H1 (cell line): ENCODE measurements around the gene PDZD4. TPM values are rescaled to one million over a fixed set of nuclear protein-coding genes. Genes with fewer than 3 reads are reported as not detected.
A peak's percentile ranks its signal among the peaks of the same experiment; 100 is the strongest.

Source experiments
- CTCF ChIA-PET: fragments of 300-600 bp; sonication (Branson Sonifier 250); formaldehyde crosslinking; loops from one replicate; lab custom pipeline; 2021; ENCODE audit not compliant: partially characterized antibody; lab: Charles Lee
- POLR2A ChIA-PET: fragments of 300-600 bp; sonication (Branson Sonifier 250); formaldehyde crosslinking; loops from one replicate; lab custom pipeline; 2021; ENCODE audit warnings: inconsistent platforms; ENCODE audit not compliant: partially characterized antibody; lab: Charles Lee
- DNase-seq, 2 experiments: peaks; one replicate each; pipeline versions ENCODE4 v3.0.0 to v3.0.0-alpha.2; 2010 to 2022; ENCODE audit warnings: low spot score in 2 of 2, low read depth in 1 of 2, mixed read lengths in 1 of 2
- FAIRE-seq: peaks from 2 replicates; lab custom pipeline; 2011; peaks lifted over from hg19 to GRCh38; lab: Jason Lieb, UNC
- H2AFZ ChIP-seq: 2 replicates; pipeline ENCODE4 v1.8.1; 2012; ENCODE audit warnings: low read length, inconsistent platforms
- H2AK5ac ChIP-seq: 2 replicates; pipeline ENCODE4 v1.6.1; 2013; ENCODE audit warnings: low read depth, low read length
- H2BK120ac ChIP-seq: replicated peaks from 2 replicates; pipeline ENCODE3; 2013; ENCODE audit warnings: low read depth, low read length, inconsistent platforms
- H2BK12ac ChIP-seq: 2 replicates; pipeline ENCODE4 v1.6.1; 2013; ENCODE audit warnings: low read depth, low read length
- H2BK15ac ChIP-seq: 2 replicates; pipeline ENCODE4 v1.6.1; 2013; ENCODE audit warnings: low read length
- H2BK20ac ChIP-seq: 2 replicates; pipeline ENCODE4 v1.6.1; 2013; ENCODE audit warnings: low read length
- H2BK5ac ChIP-seq: 2 replicates; pipeline ENCODE4 v1.6.1; 2013; ENCODE audit warnings: low read depth, low read length
- H3K14ac ChIP-seq: 2 replicates; pipeline ENCODE4 v1.6.1; 2013; ENCODE audit warnings: inconsistent platforms; ENCODE audit not compliant: insufficient read length
- H3K18ac ChIP-seq: 2 replicates; pipeline ENCODE4 v1.6.1; 2013; ENCODE audit warnings: low read length; ENCODE audit errors: extremely low read depth
- H3K23ac ChIP-seq: 2 replicates; pipeline ENCODE4 v1.6.1; 2013; ENCODE audit warnings: inconsistent platforms; ENCODE audit not compliant: insufficient read length
- H3K23me2 ChIP-seq: 2 replicates; pipeline ENCODE4 v1.6.1; 2013; ENCODE audit warnings: low read depth, low read length
- H3K27ac ChIP-seq: 2 replicates; pipeline ENCODE4 v1.6.1; 2011; ENCODE audit warnings: low read depth, low read length, inconsistent platforms
- H3K27me3 ChIP-seq, 4 experiments: replicated peaks in 1 of 4; 1 replicate in 1 of 4; 2 replicates in 3 of 4; pipeline versions ENCODE4 v1.6.1 to v1.8.1; 2011 to 2013; ENCODE audit warnings: low read length in 3 of 4, mild to moderate bottlenecking in 3 of 4, inconsistent platforms in 2 of 4, mixed read lengths in 2 of 4, moderate library complexity in 1 of 4; ENCODE audit not compliant: control insufficient read depth in 3 of 4, insufficient read depth in 3 of 4; ENCODE audit errors: extremely low read depth in 1 of 4
- H3K36me3 ChIP-seq, 4 experiments: 2 replicates each; pipeline versions ENCODE4 v1.6.1 to v1.8.1; 2011 to 2013; ENCODE audit warnings: mild to moderate bottlenecking in 4 of 4, low read length in 3 of 4, moderate library complexity in 2 of 4, control low read depth in 1 of 4, inconsistent platforms in 1 of 4; ENCODE audit not compliant: insufficient read depth in 4 of 4, control insufficient read depth in 2 of 4
- H3K4ac ChIP-seq: replicated peaks from 2 replicates; pipeline ENCODE3; 2013; ENCODE audit warnings: low read length, low read depth, mixed read lengths, inconsistent platforms; ENCODE audit not compliant: insufficient read length
- H3K4me1 ChIP-seq, 4 experiments: replicated peaks in 1 of 4; 1 replicate in 1 of 4; 2 replicates in 3 of 4; pipeline versions ENCODE4 v1.6.1 to v1.8.1; 2011 to 2013; ENCODE audit warnings: low read length in 3 of 4, inconsistent platforms in 2 of 4, mixed read lengths in 1 of 4; ENCODE audit not compliant: insufficient read depth in 4 of 4, control insufficient read depth in 3 of 4
- H3K4me2 ChIP-seq, 2 experiments: 2 replicates each; pipeline versions ENCODE4 v1.6.1 to v1.8.1; 2011 to 2013; ENCODE audit warnings: low read depth in 2 of 2, low read length in 2 of 2, control low read depth in 1 of 2, inconsistent platforms in 1 of 2, mild to moderate bottlenecking in 1 of 2; ENCODE audit not compliant: insufficient read depth in 1 of 2
- H3K4me3 ChIP-seq, 4 experiments: fragments of 200-600, 300-600 bp in 1 of 4; sonication (generic), shearing (Covaris generic), sonication (Bioruptor Twin) in 1 of 4; 2 replicates each; pipeline versions ENCODE4 v1.5.1 to v1.8.1; 2011 to 2016; ENCODE audit warnings: low read length in 4 of 4, low read depth in 3 of 4, control low read depth in 2 of 4, inconsistent platforms in 2 of 4, mild to moderate bottlenecking in 2 of 4, mixed read lengths in 1 of 4, moderate library complexity in 1 of 4; ENCODE audit not compliant: insufficient read depth in 2 of 4; ENCODE audit errors: extremely low read depth in 1 of 4
- H3K56ac ChIP-seq: replicated peaks from 2 replicates; pipeline ENCODE3; 2013; ENCODE audit warnings: low read depth, mild to moderate bottlenecking, mixed read lengths, low read length, inconsistent platforms; ENCODE audit not compliant: insufficient read length
- H3K79me1 ChIP-seq: 2 replicates; pipeline ENCODE4 v1.6.1; 2013; ENCODE audit warnings: low read depth, low read length, control low read depth
- H3K79me2 ChIP-seq, 2 experiments: 2 replicates each; pipeline versions ENCODE4 v1.6.1 to v1.8.1; 2012 to 2013; ENCODE audit warnings: low read length in 2 of 2, mild to moderate bottlenecking in 2 of 2, inconsistent platforms in 1 of 2; ENCODE audit not compliant: insufficient read depth in 2 of 2, control insufficient read depth in 1 of 2
- H3K9ac ChIP-seq, 4 experiments: replicated peaks in 1 of 4; 1 replicate in 1 of 4; 2 replicates in 3 of 4; pipeline versions ENCODE4 v1.6.1 to v1.8.1; 2011 to 2013; ENCODE audit warnings: low read depth in 3 of 4, low read length in 3 of 4, control low read depth in 2 of 4, mild to moderate bottlenecking in 2 of 4, moderate library complexity in 2 of 4, inconsistent platforms in 1 of 4; ENCODE audit errors: extremely low read depth in 1 of 4
- H3K9me3 ChIP-seq, 2 experiments: 2 replicates each; pipeline versions ENCODE4 v1.6.1 to v1.8.1; 2012 to 2013; ENCODE audit warnings: mild to moderate bottlenecking in 2 of 2, moderate library complexity in 2 of 2, control low read depth in 1 of 2, inconsistent platforms in 1 of 2, low read depth in 1 of 2, low read length in 1 of 2, mixed read lengths in 1 of 2; ENCODE audit not compliant: insufficient read depth in 2 of 2
- H4K20me1 ChIP-seq, 2 experiments: replicated peaks in 1 of 2; 2 replicates each; pipeline versions ENCODE3 to v1.8.1; 2011 to 2013; ENCODE audit warnings: inconsistent platforms in 2 of 2, low read length in 2 of 2, mild to moderate bottlenecking in 1 of 2; ENCODE audit not compliant: insufficient read depth in 2 of 2, control insufficient read depth in 1 of 2
- H4K5ac ChIP-seq: 2 replicates; pipeline ENCODE4 v1.6.1; 2013; ENCODE audit warnings: low read length, low read depth, mixed read lengths, inconsistent platforms; ENCODE audit not compliant: insufficient read length
- H4K8ac ChIP-seq: 2 replicates; pipeline ENCODE4 v1.8.0; 2013; ENCODE audit warnings: mild to moderate bottlenecking, moderate library complexity, low read length, inconsistent platforms; ENCODE audit not compliant: insufficient read depth; ENCODE audit errors: extremely low read depth
- H4K91ac ChIP-seq: replicated peaks from 2 replicates; pipeline ENCODE3; 2013; ENCODE audit warnings: low read length, mixed read lengths, inconsistent platforms; ENCODE audit not compliant: insufficient read length
- BRCA1 ChIP-seq: IDR thresholded peaks from 2 replicates; pipeline ENCODE4 v1.6.1; 2012; ENCODE audit warnings: low read depth, low read length, improper control_type of control experiment
- CREB1 ChIP-seq: IDR thresholded peaks from 2 replicates; pipeline ENCODE4 v1.6.1; 2012; ENCODE audit warnings: inconsistent platforms
- CTBP2 ChIP-seq: IDR thresholded peaks from 2 replicates; pipeline ENCODE4 v1.7.0; 2011; ENCODE audit warnings: borderline replicate concordance, mild to moderate bottlenecking, moderate library complexity, mixed read lengths, low read length; ENCODE audit not compliant: insufficient read depth, insufficient read length
- EZH2 ChIP-seq: fragments of 200-600 bp; sonication (generic); IDR thresholded peaks from 2 replicates; pipeline ENCODE4 v1.7.1; 2012; ENCODE audit warnings: low read depth, mild to moderate bottlenecking, moderate library complexity, low read length, inconsistent platforms; ENCODE audit not compliant: severe bottlenecking
- HDAC2 ChIP-seq, 2 experiments: fragments of 300-600 bp in 1 of 2; sonication (generic) in 1 of 2; IDR thresholded peaks; 2 replicates each; pipeline ENCODE4 v1.6.1; 2011 to 2012; ENCODE audit warnings: low read depth in 2 of 2, low read length in 2 of 2, mild to moderate bottlenecking in 2 of 2, moderate library complexity in 2 of 2, borderline replicate concordance in 1 of 2, inconsistent platforms in 1 of 2
- MAFK ChIP-seq: IDR thresholded peaks from 2 replicates; pipeline ENCODE4 v1.6.1; 2012; ENCODE audit warnings: low read depth, mild to moderate bottlenecking, improper control_type of control experiment, low read length
- NRF1 ChIP-seq: IDR thresholded peaks from 2 replicates; pipeline ENCODE4 v1.6.1; 2011; ENCODE audit warnings: mild to moderate bottlenecking, low read depth, low read length, improper control_type of control experiment
- SP4 ChIP-seq: IDR thresholded peaks from 2 replicates; pipeline ENCODE4 v1.6.1; 2012; ENCODE audit warnings: low read length, inconsistent platforms
- TAF1 ChIP-seq: IDR thresholded peaks from 2 replicates; pipeline ENCODE4 v1.6.1; 2011; ENCODE audit warnings: mild to moderate bottlenecking, low read depth, low read length
- TAF7 ChIP-seq: optimal IDR thresholded peaks from 2 replicates; pipeline ENCODE3; 2011; ENCODE audit warnings: low read depth, mild to moderate bottlenecking, inconsistent platforms, low read length, moderate library complexity, borderline replicate concordance
- WGBS, 2 experiments: shearing (Covaris generic) in 1 of 2; methylation state at CpG; one replicate each; pipeline versions ENCODE4 v1.1.6 to v1.1.7; 2013 to 2015; ENCODE audit warnings: low lambda C conversion rate in 2 of 2, mixed read lengths in 2 of 2, inconsistent platforms in 1 of 2, low coverage in 1 of 2, missing lambda C conversion rate in 1 of 2; ENCODE audit not compliant: insufficient replicate concordance in 2 of 2, insufficient coverage in 1 of 2, insufficient read length in 1 of 2; ENCODE audit errors: extremely low coverage in 1 of 2, missing lambda C conversion rate in 1 of 2; 5-methylcytosine and 5-hydroxymethylcytosine counted together
- polyA plus RNA-seq, 7 experiments: library from polyadenylated mRNA; depleted of rRNA in 3 of 7; stranded (reverse) in 5 of 7; unstranded in 2 of 7; fragments of >200 nt in 5 of 7; fragments of 200-250 nt in 2 of 7; gene quantifications; 1 replicate in 5 of 7; 2 replicates in 1 of 7; 4 replicates in 1 of 7; pipeline versions ENCODE4 v1.2.1 to v1.2.3, GENCODE V29; 2011 to 2013; ENCODE audit warnings: missing spikeins in 2 of 7, mixed read lengths in 2 of 7
- total RNA-seq: library from RNA; stranded (reverse); fragmentation: NEBNext Ultra II Directional; extraction: Animal tissue kit (Norgen Biotek cat#: 25700); gene quantifications from 2 replicates; pipeline ENCODE4 v1.2.1, GENCODE V29; 2021
- TF ChIP-seq, protein P1 (sequence below): IDR thresholded peaks from 2 replicates; pipeline ENCODE4 v1.6.1; 2011; ENCODE audit warnings: low read length, improper control_type of control experiment
- TF ChIP-seq, protein P2 (sequence below): IDR thresholded peaks from 2 replicates; pipeline ENCODE4 v1.6.1; 2011; ENCODE audit warnings: low read depth, mild to moderate bottlenecking, low read length; ENCODE audit not compliant: insufficient read depth

The PDZD4 gene
- total and polyA plus RNA-seq, 2 of the 8 experiments (the other 6 are each of a cell fraction or from before 2014, with no cell fraction given) = 45.8 to 169 TPM

DNA sequence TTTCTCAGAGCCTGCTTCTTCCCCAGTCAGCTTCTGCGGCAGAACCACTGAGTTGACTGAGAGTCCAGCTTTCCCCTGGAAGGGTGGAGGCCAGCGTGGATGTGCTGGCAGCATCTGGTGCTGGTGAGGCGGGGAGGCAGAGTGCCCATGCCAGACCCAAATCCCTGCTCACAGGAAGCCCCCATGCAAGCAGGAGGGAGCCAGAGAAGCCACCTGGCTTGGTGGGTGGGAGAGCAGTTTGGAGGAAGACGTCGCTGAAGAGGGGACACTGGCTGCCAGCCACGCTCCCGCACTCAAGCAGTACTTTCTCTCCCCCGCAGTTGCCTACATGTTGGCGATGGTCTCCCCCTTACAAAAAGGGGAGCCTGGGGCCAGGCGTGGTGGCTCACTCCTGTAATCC, 6.0 kb downstream of the PDZD4 start:
- DNase-seq (no peak), FAIRE-seq (no peak)
- Histone ChIP-seq H3K4me1 (peaks cover 6 to 27% (median 18%) of the 10 kb centered on the region in 4 experiments), H3K14ac (no peak overlapping the region), H2BK15ac (no peak overlapping the region), H2AK5ac (no peak overlapping the region), H4K20me1 (peaks cover 0 to 2% of the 10 kb centered on the region in 2 experiments), H3K27me3 (no peaks in the 10 kb centered on the region; a peak in 2 of 7 replicates), H3K9me3 (no peaks in the 10 kb centered on the region), H3K56ac (no peak overlapping the region), H3K18ac (peak overlapping the region; percentile 71; the same call in 1 of the 2 replicates), H3K9ac (no peak overlapping the region), H2BK120ac (no peak overlapping the region), H3K4me2 (peak overlapping the region in 1 of 2 experiments; percentile 15; a peak in 1 of 4 replicates), H2BK5ac (peak overlapping the region; percentile 71; the same call in 1 of the 2 replicates), H2BK12ac (0 out of 2 replicates have a peak overlapping the region, but pooled peaks have one; percentile 39), H3K23ac (no peak overlapping the region), H3K79me1 (no peaks in the 10 kb centered on the region; the same call in 1 of the 2 replicates), H3K23me2 (no peaks in the 10 kb centered on the region), H3K79me2 (peaks cover 26 to 85% of the 10 kb centered on the region in 2 experiments), H3K4ac (no peak overlapping the region), H4K8ac (peak overlapping the region; percentile 51; the same call in 1 of the 2 replicates), H2BK20ac (no peak overlapping the region), H2AFZ (no peak overlapping the region), H3K4me3 (no peak overlapping the region), H4K91ac (peak overlapping the region; percentile 74), H3K27ac (no peak overlapping the region; the same call in 1 of the 2 replicates), H3K36me3 (no peaks in the 10 kb centered on the region; a peak in 1 of 8 replicates), H4K5ac (no peak overlapping the region)
- ChIA-PET POLR2A (interaction anchor here (2.1 kb wide), 1 partner anchor 13 kb away, joined by 5 read pairs; no protein-coding TSS in a partner anchor), CTCF (no interaction called here)
- WGBS, 2 experiments = 83% methylated on average over 5 of the region's 10 CpGs; no CpG with 5 or more reads in 1 of the 2 experiments
- TF ChIP-seq SP4 (no peak), EZH2 (no peak), HDAC2 (IDR thresholded peaks at IDR 0.05; ENCODE audit: borderline replicate concordance in 1 of 2, low read depth in 2 of 2, low read length in 2 of 2) (no peak), TAF1 (no peak), BRCA1 (no peak), CREB1 (no peak), MAFK (no peak), CTBP2 (no peak), TAF7 (no peak), NRF1 (no peak)
- TF ChIP-seq, protein P1, sequence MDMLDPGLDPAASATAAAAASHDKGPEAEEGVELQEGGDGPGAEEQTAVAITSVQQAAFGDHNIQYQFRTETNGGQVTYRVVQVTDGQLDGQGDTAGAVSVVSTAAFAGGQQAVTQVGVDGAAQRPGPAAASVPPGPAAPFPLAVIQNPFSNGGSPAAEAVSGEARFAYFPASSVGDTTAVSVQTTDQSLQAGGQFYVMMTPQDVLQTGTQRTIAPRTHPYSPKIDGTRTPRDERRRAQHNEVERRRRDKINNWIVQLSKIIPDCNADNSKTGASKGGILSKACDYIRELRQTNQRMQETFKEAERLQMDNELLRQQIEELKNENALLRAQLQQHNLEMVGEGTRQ = no peak
- TF ChIP-seq, protein P2, sequence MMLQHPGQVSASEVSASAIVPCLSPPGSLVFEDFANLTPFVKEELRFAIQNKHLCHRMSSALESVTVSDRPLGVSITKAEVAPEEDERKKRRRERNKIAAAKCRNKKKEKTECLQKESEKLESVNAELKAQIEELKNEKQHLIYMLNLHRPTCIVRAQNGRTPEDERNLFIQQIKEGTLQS = no peak
